RKO (cell line): ENCODE measurements around the gene PTTG2.

Experiments used
- DNase-seq: peaks from one replicate; pipeline ENCODE4 v3.0.0-alpha.2; 2016; ENCODE audit warnings: low spot score

PTTG2 gene

GRCh38 chr4:38009949-38010348 is 49.8 kb downstream of the PTTG2 start:
- DNase-seq, result no peak
